Panc1 (cell line): ENCODE measurements around the gene FBLIM1.

ENCODE experiments used
- POLR2AphosphoS5 ChIP-seq: IDR thresholded peaks from 2 replicates; pipeline ENCODE4 v1.6.1; 2012; ENCODE audit warnings: mild to moderate bottlenecking, low read depth, low read length, moderate library complexity
- TF ChIP-seq, protein P1 (sequence below): fragments of 450-650 bp; IDR thresholded peaks from 2 replicates; pipeline ENCODE4 v1.5.1; 2017; ENCODE audit warnings: mild to moderate bottlenecking
- TF ChIP-seq, protein P2 (sequence below), 2 experiments: IDR thresholded peaks; 2 replicates each; pipeline ENCODE4 v1.6.1; 2011 to 2012; ENCODE audit warnings: low read depth in 2 of 2, control low read depth in 1 of 2, low read length in 1 of 2, mild to moderate bottlenecking in 1 of 2, moderate library complexity in 1 of 2; ENCODE audit not compliant: insufficient read depth in 1 of 2

DNA sequence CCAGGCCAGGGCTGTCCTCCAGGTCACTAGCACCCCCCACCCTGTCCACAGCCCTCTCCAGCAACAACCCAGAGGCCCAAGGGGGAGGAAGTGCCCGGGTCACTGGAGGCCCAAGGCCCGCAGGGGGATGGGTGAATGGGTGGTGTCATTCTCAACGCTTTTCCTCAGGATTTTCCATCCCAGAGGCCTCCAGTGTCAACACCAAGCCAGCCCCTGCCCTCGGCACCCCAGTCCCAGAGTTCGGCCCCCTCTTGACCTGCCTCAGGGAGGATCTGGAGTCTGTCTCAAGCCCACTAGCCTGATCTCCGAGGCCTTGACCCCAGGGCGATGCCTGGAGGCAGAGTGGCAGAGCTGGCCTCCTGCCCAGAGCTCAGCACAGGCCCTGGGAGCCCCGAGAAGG lies 11.2 kb upstream of the FBLIM1 start:
- TF ChIP-seq, protein P1, sequence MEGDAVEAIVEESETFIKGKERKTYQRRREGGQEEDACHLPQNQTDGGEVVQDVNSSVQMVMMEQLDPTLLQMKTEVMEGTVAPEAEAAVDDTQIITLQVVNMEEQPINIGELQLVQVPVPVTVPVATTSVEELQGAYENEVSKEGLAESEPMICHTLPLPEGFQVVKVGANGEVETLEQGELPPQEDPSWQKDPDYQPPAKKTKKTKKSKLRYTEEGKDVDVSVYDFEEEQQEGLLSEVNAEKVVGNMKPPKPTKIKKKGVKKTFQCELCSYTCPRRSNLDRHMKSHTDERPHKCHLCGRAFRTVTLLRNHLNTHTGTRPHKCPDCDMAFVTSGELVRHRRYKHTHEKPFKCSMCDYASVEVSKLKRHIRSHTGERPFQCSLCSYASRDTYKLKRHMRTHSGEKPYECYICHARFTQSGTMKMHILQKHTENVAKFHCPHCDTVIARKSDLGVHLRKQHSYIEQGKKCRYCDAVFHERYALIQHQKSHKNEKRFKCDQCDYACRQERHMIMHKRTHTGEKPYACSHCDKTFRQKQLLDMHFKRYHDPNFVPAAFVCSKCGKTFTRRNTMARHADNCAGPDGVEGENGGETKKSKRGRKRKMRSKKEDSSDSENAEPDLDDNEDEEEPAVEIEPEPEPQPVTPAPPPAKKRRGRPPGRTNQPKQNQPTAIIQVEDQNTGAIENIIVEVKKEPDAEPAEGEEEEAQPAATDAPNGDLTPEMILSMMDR = no peak
- TF ChIP-seq POLR2AphosphoS5 = no peak
- TF ChIP-seq, protein P2, sequence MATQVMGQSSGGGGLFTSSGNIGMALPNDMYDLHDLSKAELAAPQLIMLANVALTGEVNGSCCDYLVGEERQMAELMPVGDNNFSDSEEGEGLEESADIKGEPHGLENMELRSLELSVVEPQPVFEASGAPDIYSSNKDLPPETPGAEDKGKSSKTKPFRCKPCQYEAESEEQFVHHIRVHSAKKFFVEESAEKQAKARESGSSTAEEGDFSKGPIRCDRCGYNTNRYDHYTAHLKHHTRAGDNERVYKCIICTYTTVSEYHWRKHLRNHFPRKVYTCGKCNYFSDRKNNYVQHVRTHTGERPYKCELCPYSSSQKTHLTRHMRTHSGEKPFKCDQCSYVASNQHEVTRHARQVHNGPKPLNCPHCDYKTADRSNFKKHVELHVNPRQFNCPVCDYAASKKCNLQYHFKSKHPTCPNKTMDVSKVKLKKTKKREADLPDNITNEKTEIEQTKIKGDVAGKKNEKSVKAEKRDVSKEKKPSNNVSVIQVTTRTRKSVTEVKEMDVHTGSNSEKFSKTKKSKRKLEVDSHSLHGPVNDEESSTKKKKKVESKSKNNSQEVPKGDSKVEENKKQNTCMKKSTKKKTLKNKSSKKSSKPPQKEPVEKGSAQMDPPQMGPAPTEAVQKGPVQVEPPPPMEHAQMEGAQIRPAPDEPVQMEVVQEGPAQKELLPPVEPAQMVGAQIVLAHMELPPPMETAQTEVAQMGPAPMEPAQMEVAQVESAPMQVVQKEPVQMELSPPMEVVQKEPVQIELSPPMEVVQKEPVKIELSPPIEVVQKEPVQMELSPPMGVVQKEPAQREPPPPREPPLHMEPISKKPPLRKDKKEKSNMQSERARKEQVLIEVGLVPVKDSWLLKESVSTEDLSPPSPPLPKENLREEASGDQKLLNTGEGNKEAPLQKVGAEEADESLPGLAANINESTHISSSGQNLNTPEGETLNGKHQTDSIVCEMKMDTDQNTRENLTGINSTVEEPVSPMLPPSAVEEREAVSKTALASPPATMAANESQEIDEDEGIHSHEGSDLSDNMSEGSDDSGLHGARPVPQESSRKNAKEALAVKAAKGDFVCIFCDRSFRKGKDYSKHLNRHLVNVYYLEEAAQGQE (IDR thresholded peaks at IDR 0.05; ENCODE audit: insufficient read depth in 1 of 2, low read depth in 2 of 2, low read length in 1 of 2) = no peak
